ENCODE measurements around the gene FAM185A. TPM values are rescaled to one million over a fixed set of nuclear protein-coding genes. Genes with fewer than 3 reads are reported as not detected.
"Not testable (repeated sequence)": the region's sequence is repeated elsewhere in the genome, so short reads cannot be mapped to it uniquely, and the experiment has no call there.

FAM185A gene
- total and polyA plus RNA-seq, 2 of the 13 experiments (the other 11 are each of a cell fraction or from before 2014, with no cell fraction given), result 5.0 to 11.6 TPM

DNA sequence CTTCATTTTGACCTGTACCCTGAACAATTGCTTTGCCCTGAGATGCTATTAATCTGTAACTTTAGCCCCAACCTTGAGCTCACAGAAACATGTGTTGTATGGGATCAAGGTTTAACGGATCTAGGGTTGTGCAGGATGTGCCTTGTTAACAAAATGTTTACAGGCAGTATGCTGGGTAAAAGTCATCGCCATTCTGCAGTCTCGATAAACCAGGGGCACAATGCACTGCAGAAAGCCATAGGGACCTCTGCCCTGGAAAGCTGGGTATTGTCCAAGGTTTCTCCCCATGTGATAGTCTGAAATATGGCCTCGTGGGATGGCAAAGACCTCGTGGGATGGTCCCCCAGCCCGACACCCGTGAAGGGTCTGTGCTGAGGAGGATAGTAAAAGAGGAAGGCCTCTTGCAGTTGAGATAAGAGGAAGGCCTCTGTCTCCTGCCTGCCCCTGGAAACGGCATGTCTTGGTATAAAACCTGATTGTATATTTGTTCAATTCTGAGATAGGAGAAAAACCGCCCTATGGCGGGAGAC lies 89.8 kb downstream of the FAM185A start (continued):
- TF ChIP-seq, protein P1, sequence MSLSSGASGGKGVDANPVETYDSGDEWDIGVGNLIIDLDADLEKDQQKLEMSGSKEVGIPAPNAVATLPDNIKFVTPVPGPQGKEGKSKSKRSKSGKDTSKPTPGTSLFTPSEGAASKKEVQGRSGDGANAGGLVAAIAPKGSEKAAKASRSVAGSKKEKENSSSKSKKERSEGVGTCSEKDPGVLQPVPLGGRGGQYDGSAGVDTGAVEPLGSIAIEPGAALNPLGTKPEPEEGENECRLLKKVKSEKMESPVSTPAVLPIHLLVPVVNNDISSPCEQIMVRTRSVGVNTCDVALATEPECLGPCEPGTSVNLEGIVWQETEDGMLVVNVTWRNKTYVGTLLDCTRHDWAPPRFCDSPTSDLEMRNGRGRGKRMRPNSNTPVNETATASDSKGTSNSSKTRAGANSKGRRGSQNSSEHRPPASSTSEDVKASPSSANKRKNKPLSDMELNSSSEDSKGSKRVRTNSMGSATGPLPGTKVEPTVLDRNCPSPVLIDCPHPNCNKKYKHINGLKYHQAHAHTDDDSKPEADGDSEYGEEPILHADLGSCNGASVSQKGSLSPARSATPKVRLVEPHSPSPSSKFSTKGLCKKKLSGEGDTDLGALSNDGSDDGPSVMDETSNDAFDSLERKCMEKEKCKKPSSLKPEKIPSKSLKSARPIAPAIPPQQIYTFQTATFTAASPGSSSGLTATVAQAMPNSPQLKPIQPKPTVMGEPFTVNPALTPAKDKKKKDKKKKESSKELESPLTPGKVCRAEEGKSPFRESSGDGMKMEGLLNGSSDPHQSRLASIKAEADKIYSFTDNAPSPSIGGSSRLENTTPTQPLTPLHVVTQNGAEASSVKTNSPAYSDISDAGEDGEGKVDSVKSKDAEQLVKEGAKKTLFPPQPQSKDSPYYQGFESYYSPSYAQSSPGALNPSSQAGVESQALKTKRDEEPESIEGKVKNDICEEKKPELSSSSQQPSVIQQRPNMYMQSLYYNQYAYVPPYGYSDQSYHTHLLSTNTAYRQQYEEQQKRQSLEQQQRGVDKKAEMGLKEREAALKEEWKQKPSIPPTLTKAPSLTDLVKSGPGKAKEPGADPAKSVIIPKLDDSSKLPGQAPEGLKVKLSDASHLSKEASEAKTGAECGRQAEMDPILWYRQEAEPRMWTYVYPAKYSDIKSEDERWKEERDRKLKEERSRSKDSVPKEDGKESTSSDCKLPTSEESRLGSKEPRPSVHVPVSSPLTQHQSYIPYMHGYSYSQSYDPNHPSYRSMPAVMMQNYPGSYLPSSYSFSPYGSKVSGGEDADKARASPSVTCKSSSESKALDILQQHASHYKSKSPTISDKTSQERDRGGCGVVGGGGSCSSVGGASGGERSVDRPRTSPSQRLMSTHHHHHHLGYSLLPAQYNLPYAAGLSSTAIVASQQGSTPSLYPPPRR (CRISPR knock-in tag; IDR thresholded peaks at IDR 0.05; ENCODE audit: borderline replicate concordance), result peak; percentile 64; the same call in 1 of the 2 replicates
- TF ChIP-seq TEAD3 (CRISPR knock-in tag; optimal IDR thresholded peaks at IDR 0.05; ENCODE audit: borderline replicate concordance) (peak; percentile 48), DMAP1 (CRISPR knock-in tag; IDR thresholded peaks at IDR 0.05) (0 out of 2 replicates have a peak, but pooled peaks have one; percentile 24), ZBTB3 (CRISPR knock-in tag; IDR thresholded peaks at IDR 0.05; ENCODE audit: borderline replicate concordance, low read depth) (0 out of 2 replicates have a peak, but pooled peaks have one; percentile 68), SOX6 (CRISPR knock-in tag; IDR thresholded peaks at IDR 0.05) (peak; percentile 76), ZNF230 (CRISPR knock-in tag; IDR thresholded peaks at IDR 0.05) (0 out of 2 replicates have a peak, but pooled peaks have one; percentile 52), NCOR1 (IDR thresholded peaks at IDR 0.05; ENCODE audit: borderline replicate concordance, low read length) (peak; percentile 52; the same call in 1 of the 2 replicates), ZNF12 (CRISPR knock-in tag; IDR thresholded peaks at IDR 0.05) (peak; percentile 92), ZBTB20 (CRISPR knock-in tag; IDR thresholded peaks at IDR 0.05; ENCODE audit: borderline replicate concordance, low read depth) (peak; percentile 76; the same call in 1 of the 2 replicates), ARNTL (CRISPR knock-in tag; IDR thresholded peaks at IDR 0.05) (0 out of 2 replicates have a peak, but pooled peaks have one; percentile 41), NR2C2 (CRISPR knock-in tag; IDR thresholded peaks at IDR 0.05; ENCODE audit: borderline replicate concordance) (peak; percentile 37; the same call in 1 of the 2 replicates), SAP130 (CRISPR knock-in tag; IDR thresholded peaks at IDR 0.05; ENCODE audit: low read depth) (peak; percentile 67), YEATS4 (CRISPR knock-in tag; IDR thresholded peaks at IDR 0.05; ENCODE audit: borderline replicate concordance) (peak; percentile 43; the same call in 1 of the 2 replicates), ZNF614 (CRISPR knock-in tag; IDR thresholded peaks at IDR 0.05; ENCODE audit: borderline replicate concordance) (peak; percentile 78; the same call in 1 of the 2 replicates), ZNF337 (CRISPR knock-in tag; IDR thresholded peaks at IDR 0.05; ENCODE audit: borderline replicate concordance, low read depth) (0 out of 2 replicates have a peak, but pooled peaks have one; percentile 29), NFIC (IDR thresholded peaks at IDR 0.05; ENCODE audit: low read length) (peak; percentile 51; the same call in 1 of the 2 replicates)
- not testable (repeated sequence) for TF ChIP-seq SOX6 (IDR thresholded peaks at IDR 0.05)
- TF ChIP-seq, protein P2, sequence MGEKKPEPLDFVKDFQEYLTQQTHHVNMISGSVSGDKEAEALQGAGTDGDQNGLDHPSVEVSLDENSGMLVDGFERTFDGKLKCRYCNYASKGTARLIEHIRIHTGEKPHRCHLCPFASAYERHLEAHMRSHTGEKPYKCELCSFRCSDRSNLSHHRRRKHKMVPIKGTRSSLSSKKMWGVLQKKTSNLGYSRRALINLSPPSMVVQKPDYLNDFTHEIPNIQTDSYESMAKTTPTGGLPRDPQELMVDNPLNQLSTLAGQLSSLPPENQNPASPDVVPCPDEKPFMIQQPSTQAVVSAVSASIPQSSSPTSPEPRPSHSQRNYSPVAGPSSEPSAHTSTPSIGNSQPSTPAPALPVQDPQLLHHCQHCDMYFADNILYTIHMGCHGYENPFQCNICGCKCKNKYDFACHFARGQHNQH (CRISPR knock-in tag; IDR thresholded peaks at IDR 0.05), result peak; percentile 70
- TF ChIP-seq, protein P3, sequence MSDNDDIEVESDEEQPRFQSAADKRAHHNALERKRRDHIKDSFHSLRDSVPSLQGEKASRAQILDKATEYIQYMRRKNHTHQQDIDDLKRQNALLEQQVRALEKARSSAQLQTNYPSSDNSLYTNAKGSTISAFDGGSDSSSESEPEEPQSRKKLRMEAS (IDR thresholded peaks at IDR 0.05), result peak; percentile 72; the same call in 1 of the 2 replicates
- TF ChIP-seq, protein P4, sequence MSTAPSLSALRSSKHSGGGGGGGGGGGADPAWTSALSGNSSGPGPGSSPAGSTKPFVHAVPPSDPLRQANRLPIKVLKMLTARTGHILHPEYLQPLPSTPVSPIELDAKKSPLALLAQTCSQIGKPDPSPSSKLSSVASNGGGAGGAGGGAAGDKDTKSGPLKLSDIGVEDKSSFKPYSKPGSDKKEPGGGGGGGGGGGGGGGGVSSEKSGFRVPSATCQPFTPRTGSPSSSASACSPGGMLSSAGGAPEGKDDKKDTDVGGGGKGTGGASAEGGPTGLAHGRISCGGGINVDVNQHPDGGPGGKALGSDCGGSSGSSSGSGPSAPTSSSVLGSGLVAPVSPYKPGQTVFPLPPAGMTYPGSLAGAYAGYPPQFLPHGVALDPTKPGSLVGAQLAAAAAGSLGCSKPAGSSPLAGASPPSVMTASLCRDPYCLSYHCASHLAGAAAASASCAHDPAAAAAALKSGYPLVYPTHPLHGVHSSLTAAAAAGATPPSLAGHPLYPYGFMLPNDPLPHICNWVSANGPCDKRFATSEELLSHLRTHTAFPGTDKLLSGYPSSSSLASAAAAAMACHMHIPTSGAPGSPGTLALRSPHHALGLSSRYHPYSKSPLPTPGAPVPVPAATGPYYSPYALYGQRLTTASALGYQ (CRISPR knock-in tag; IDR thresholded peaks at IDR 0.05), result 0 out of 2 replicates have a peak, but pooled peaks have one; percentile 30

Measured in HepG2 (cell line).